ENCODE data around the gene FOXG1. TPM values are rescaled to one million over a fixed set of nuclear protein-coding genes. Genes with fewer than 3 reads are reported as not detected.
A peak's percentile ranks its signal among the peaks of the same experiment; 100 is the strongest.

FOXG1 gene
- total RNA-seq, 1 donor from 2014 or later, result not detected

DNA sequence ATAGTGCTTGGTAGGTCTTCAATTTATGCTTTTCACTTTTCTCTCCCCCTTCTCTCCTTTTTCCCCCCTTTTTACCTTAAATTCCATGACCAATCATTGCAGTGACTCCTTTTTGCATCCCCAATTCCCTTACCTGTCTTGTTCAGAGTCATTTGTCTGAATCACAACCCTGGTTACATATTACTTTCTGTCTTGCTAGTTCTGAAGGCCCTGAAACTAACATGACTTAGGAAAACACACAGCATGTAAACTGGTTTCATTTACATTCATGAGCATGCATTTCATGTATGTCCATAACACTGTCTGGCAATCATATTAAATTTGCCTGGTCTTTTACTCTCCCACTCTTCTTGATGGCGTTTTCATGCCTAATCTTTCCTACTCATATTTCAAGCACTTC, 20.3 kb upstream of the FOXG1 start:
- FAIRE-seq, result no peak

DNA sequence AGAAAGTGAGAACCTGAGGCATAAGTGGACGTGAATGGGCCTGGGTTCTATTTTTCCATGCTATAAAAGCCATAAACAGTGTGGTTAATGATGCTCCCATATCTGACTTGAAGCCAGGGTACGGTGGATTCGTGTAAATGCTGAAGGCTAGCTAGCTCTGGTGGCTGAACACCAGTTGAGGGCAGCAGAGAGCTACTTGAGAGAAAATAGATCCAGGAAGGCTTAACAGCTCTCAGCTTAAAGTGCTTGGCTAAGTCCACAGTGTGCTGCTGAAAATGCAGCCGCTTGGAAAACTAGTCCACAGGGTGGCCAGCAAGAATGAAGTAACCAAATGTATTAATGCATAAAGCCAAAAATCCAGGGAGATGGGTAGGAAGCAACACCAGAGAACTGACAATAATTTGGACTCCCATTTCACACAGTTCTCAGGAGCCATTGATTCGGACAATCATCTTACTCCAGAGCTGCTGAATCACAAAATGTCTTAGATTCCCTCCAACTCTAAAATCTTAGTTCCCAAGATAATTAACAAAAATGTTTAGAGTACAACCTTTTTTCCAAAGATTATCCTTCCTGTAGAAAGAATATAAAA, 15.0 kb upstream of the FOXG1 start:
- Histone ChIP-seq H3K36me3 (ENCODE audit: control insufficient read depth, insufficient read depth, low read length) (no peaks in the 10 kb centered on the region), H3K27me3 (ENCODE audit: control insufficient read depth, insufficient read depth, low read length) (peaks cover 18% of the 10 kb centered on the region), H3K4me3 (ENCODE audit: low read depth, low read length) (no peak overlapping the region)
- peak; percentile 69 for DNase-seq (ENCODE audit: low read depth)
- TF ChIP-seq, protein P1, sequence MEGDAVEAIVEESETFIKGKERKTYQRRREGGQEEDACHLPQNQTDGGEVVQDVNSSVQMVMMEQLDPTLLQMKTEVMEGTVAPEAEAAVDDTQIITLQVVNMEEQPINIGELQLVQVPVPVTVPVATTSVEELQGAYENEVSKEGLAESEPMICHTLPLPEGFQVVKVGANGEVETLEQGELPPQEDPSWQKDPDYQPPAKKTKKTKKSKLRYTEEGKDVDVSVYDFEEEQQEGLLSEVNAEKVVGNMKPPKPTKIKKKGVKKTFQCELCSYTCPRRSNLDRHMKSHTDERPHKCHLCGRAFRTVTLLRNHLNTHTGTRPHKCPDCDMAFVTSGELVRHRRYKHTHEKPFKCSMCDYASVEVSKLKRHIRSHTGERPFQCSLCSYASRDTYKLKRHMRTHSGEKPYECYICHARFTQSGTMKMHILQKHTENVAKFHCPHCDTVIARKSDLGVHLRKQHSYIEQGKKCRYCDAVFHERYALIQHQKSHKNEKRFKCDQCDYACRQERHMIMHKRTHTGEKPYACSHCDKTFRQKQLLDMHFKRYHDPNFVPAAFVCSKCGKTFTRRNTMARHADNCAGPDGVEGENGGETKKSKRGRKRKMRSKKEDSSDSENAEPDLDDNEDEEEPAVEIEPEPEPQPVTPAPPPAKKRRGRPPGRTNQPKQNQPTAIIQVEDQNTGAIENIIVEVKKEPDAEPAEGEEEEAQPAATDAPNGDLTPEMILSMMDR (IDR thresholded peaks at IDR 0.05; ENCODE audit: insufficient read depth, low read length, severe bottlenecking), result peak; percentile 82
- FAIRE-seq, result peak; percentile 32

More for the DNA sequence above, 20.3 kb upstream of the FOXG1 start:
- no peak overlapping the region for H3K4me3 ChIP-seq (ENCODE audit: low read depth, low read length)
- DNase-seq (ENCODE audit: low read depth), result no peak
- TF ChIP-seq, protein P1 (IDR thresholded peaks at IDR 0.05; ENCODE audit: insufficient read depth, low read length, severe bottlenecking), result no peak
- no peaks in the 10 kb centered on the region for H3K27me3 ChIP-seq (ENCODE audit: control insufficient read depth, insufficient read depth, low read length)
- no peaks in the 10 kb centered on the region for H3K36me3 ChIP-seq (ENCODE audit: control insufficient read depth, insufficient read depth, low read length)

DNA sequence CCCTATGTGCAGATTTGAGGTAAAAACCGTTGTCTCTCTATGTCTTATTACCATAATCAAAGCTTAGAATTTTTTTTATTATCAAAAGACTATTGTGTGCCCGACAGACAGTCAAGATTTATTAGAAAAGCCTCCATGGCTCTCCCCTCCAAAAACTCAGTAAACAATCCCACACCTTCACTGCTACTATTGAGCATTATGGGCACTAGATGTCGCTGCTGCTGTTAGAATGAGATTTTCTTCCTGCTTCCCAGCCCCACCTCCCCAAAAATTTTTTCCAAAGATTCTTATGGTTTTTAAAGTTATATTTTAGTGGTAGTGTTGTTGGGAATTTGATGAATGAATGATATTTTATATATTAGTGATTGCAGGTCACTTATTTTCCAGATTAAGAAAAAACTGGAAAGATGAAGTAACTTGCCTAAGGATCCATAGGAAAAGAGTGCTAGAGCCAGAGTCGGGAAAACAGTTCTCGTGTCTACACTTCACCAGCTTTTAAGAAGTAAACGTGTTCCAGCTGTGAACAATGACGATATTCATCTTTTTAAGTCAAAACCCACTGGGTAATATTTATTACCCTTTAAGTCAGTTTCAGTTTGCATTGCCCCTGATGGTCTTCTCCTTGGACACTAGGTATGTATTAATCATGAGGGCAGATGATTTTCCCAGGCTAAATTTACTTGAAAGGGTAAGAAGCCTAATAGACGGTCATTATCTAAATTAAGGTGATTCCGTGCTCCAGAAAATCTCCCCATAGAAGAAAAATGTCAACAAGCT, 12.2 kb upstream of the FOXG1 start:
- Histone ChIP-seq H3K27me3 (ENCODE audit: control insufficient read depth, insufficient read depth, low read length) (peaks cover 36% of the 10 kb centered on the region), H3K36me3 (ENCODE audit: control insufficient read depth, insufficient read depth, low read length) (no peaks in the 10 kb centered on the region), H3K4me3 (ENCODE audit: low read depth, low read length) (no peak overlapping the region)
- DNase-seq (ENCODE audit: low read depth), result peak; percentile 44
- FAIRE-seq, result no peak
- TF ChIP-seq, protein P1 (IDR thresholded peaks at IDR 0.05; ENCODE audit: insufficient read depth, low read length, severe bottlenecking), result peak; percentile 63

DNA sequence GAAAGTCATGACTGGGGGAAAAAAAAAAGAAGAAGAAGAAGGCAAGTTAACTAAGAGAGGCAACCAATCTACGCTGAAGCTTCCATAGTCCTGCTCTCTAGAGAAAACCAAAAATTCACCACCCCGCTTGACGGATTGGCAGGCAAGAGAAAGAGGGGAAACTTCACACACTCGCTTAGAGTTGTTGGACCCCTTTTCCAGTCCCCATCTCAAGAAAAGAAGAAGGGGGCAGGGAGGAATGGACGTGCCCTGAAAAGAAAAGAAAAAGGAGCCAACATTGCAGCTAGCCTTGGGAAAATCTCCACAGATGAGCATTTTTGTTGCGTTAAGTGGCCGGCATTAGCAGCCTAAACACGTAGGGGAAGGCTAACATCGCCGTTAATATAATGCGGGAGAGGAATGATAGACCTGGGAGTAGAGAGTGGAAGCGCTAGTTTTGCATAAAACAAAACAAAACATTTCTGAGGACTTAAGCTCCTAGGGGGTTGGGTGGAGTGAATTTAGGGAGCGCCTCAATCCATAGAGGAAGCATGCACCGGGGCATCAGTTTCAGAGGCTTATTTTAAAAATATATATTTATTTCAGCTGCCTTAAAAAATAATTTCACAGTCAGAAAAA, 11.3 kb upstream of the FOXG1 start:
- no peak for FAIRE-seq
- Histone ChIP-seq H3K27me3 (ENCODE audit: control insufficient read depth, insufficient read depth, low read length) (peaks cover 45% of the 10 kb centered on the region), H3K4me3 (ENCODE audit: low read depth, low read length) (no peak overlapping the region), H3K36me3 (ENCODE audit: control insufficient read depth, insufficient read depth, low read length) (no peaks in the 10 kb centered on the region)
- DNase-seq (ENCODE audit: low read depth), result no peak
- TF ChIP-seq, protein P1 (IDR thresholded peaks at IDR 0.05; ENCODE audit: insufficient read depth, low read length, severe bottlenecking), result no peak

DNA sequence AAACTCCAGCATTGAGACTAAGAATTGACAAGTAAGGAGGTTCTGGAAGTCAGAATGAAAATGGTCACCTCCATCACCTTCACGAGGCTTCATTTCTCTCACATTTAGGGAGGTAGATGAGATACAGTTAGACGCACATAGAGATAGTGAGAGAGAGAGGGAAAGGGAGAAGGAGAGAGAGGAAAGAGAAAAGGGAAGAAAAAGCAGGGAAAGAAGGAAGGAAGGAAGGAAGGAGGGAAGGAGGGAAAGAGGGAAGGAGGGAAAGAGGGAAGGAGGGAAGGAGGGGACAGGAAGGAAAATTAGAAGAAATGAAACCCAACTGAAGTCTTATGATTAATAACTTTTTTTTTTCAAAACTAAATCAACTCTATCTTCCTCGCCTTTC, 10.7 kb upstream of the FOXG1 start:
- no peak for FAIRE-seq

More for the DNA sequence above, 10.7 kb upstream of the FOXG1 start:
- H3K27me3 ChIP-seq (ENCODE audit: control insufficient read depth, insufficient read depth, low read length), result peaks cover 49% of the 10 kb centered on the region
- DNase-seq (ENCODE audit: low read depth), result no peak
- H3K36me3 ChIP-seq (ENCODE audit: control insufficient read depth, insufficient read depth, low read length), result no peaks in the 10 kb centered on the region
- TF ChIP-seq, protein P1 (IDR thresholded peaks at IDR 0.05; ENCODE audit: insufficient read depth, low read length, severe bottlenecking), result no peak
- H3K4me3 ChIP-seq (ENCODE audit: low read depth, low read length), result no peak overlapping the region

All from bronchial epithelial cell (primary cell).